Neural progenitor cell (in vitro differentiated cells): ENCODE data around the gene NAA40.

Experiments
- CTCF ChIP-seq: fragments of 200-600 bp; sonication (generic); IDR thresholded peaks from 2 replicates; pipeline ENCODE4 v1.5.1; 2017; ENCODE audit warnings: antibody characterized with exemption, mild to moderate bottlenecking
- EZH2 ChIP-seq: fragments of 200-600 bp; sonication (generic); IDR thresholded peaks from 2 replicates; pipeline ENCODE4 v1.6.1; 2017; ENCODE audit warnings: antibody characterized with exemption, mild to moderate bottlenecking, moderate library complexity
- EZH2phosphoT487 ChIP-seq: fragments of 200-600 bp; sonication (generic); IDR thresholded peaks from 2 replicates; pipeline ENCODE4 v1.6.1; 2017; ENCODE audit warnings: antibody characterized with exemption

- TF ChIP-seq EZH2, result no peak
- TF ChIP-seq EZH2phosphoT487, result no peak
- TF ChIP-seq CTCF, result no peak
These were observed 40.6 kb downstream of the NAA40 start for GRCh38 chr11:63979426-63979825.
